Measurements from ENCODE around the gene RNF19B. TPM values are rescaled to one million over a fixed set of nuclear protein-coding genes. Genes with fewer than 3 reads are reported as not detected.

RNF19B gene, protein sequence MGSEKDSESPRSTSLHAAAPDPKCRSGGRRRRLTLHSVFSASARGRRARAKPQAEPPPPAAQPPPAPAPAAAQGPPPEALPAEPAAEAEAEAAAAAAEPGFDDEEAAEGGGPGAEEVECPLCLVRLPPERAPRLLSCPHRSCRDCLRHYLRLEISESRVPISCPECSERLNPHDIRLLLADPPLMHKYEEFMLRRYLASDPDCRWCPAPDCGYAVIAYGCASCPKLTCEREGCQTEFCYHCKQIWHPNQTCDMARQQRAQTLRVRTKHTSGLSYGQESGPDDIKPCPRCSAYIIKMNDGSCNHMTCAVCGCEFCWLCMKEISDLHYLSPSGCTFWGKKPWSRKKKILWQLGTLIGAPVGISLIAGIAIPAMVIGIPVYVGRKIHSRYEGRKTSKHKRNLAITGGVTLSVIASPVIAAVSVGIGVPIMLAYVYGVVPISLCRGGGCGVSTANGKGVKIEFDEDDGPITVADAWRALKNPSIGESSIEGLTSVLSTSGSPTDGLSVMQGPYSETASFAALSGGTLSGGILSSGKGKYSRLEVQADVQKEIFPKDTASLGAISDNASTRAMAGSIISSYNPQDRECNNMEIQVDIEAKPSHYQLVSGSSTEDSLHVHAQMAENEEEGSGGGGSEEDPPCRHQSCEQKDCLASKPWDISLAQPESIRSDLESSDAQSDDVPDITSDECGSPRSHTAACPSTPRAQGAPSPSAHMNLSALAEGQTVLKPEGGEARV
- 33.3 TPM for total RNA-seq

DNA sequence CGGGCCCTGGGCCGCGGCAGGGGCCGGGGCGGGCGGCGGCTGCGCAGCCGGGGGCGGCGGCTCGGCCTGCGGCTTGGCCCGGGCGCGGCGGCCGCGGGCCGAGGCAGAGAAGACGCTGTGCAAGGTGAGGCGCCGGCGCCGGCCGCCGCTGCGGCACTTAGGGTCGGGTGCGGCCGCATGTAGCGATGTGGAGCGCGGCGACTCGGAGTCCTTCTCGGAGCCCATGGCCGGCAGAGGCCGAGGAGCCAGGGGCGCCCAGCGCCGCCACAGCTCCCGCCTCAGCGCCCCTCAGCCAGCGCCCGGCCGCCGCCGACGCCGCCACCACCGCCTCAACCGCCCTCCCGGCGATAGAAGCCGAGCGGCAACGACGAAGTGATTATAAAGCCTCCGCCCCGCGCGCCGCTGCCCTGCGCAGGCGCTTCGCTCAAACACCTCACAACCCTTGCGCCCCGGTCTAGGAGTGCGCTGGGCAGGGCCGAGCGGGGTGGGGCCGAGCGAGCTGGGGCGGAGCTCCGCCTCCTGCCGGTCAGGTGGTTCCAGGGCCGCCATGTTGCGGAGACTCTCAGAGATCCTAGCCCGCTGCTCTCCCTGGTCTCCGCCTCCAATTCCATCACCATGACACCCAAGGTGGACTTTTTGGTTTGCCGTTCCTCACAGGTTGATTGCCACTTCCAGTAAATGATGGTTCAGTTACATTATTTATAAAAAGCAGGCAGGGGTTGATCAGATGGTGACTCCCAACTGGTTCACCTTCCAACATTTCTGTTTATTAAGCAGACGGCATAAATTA is at the start of gene RNF19B:
RNF19B (minus strand) TSS at position 349 of the 790 bp plus-strand sequence; CDS start at position 225, 124 bp downstream.
- DNase-seq (ENCODE audit: low spot score) (peak; percentile 97), ATAC-seq (peak; percentile 99)
- intact Hi-C loops (cut with DNase I): no loop called here

DNA sequence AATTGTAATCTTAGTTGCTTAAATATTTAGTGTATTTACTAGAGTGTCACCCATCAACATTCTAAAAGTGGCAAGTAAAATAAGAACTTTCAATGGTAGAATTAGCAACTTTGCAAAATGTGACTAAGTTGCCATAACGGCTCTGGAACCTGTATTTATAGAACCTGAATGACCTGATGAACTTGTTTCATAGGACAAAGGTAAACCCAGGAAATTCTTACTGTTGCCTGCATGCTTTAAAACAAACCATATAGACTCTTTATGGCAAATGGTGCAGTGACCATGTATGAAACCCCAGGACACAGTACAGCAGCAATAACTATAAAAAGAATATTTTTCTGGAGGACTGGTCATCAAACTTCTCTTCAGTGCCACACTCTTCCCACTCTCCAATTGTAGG is 49.2 kb upstream of the RNF19B start:
- no peak for ATAC-seq
- DNase-seq (ENCODE audit: low spot score): no peak
- intact Hi-C loops (cut with DNase I): no loop called here

DNA sequence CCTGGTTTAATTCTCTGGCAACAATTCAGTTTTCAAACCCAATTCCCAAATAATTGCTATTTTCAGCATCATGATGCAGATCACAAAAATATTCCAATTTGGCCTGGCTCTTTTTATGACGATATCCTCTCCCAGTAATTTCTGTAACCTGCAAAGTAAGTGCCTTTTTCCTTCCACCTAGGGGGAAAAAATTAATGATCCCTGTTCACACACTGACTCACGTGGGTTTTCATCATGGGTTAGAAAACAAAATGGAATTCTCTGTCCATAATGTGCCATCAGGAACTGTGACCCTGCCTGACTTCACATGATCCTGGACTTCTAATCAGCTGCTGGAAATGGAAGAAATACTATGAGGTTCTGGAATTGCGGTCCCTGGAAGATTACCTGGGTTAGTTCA is 47.6 kb upstream of the RNF19B start:
- DNase-seq (ENCODE audit: low spot score) (no peak), ATAC-seq (no peak)
- intact Hi-C loops (cut with DNase I): no loop called here

DNA sequence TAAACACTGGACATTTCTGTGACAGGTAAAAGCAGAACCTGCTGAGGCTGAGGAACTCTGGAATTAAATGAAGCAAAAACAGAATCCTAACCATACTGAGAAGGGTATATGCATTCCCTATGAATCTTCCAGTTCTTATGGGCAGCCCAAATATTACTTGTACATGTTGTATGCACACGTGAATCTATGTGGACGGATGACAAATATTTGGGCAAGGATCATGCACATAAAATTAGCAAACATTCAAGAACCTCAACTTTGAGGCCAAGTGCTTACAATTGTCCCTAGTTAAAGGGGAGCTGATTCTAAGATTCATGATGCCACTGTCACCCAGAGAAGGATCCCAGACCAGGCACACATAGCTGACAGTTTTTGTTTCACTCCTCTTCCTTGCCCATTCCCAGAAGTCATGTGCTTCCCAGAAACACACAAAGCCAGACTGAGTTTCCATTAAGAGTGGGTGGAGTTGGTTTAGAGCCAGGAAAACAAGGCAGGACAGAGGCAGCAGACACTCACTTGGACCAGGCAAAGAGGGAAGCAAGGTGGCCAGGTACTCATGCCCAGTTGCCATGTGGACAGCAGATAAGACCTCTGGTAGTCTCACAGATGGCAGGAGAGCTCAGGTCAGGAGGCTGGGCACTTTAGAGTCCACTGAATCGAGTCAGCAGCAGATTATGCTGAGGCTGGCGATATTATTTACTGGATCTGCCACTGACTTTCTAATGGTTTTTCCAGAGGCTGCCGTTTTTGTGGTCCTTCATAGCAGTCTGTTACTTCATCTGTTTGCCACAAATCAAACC is 46.5 kb upstream of the RNF19B start:
- intact Hi-C loops (cut with DNase I): no loop called here
- DNase-seq (ENCODE audit: low spot score): no peak
- peak; percentile 85 for ATAC-seq

DNA sequence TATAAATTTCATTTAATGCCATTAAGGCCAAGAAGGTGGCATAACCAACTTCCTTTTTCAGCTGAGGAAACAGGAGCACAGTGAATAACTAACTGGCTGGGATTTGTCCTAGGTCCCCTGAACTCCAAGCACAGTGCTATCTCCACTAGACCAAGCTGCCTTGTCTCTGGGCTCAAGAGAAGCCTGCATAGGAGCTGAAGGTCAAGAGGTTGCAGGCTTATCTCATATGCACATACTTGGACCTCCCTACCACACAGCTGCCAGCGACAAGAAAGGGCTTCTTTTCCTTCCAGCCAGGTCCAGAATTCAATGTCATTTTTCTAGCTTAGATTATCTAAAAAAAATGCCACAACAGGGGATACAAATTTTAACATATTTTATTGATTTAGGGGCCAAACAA is 45.0 kb upstream of the RNF19B start:
- intact Hi-C loops (cut with DNase I): no loop called here
- DNase-seq (ENCODE audit: low spot score) (no peak), ATAC-seq (no peak)

DNA sequence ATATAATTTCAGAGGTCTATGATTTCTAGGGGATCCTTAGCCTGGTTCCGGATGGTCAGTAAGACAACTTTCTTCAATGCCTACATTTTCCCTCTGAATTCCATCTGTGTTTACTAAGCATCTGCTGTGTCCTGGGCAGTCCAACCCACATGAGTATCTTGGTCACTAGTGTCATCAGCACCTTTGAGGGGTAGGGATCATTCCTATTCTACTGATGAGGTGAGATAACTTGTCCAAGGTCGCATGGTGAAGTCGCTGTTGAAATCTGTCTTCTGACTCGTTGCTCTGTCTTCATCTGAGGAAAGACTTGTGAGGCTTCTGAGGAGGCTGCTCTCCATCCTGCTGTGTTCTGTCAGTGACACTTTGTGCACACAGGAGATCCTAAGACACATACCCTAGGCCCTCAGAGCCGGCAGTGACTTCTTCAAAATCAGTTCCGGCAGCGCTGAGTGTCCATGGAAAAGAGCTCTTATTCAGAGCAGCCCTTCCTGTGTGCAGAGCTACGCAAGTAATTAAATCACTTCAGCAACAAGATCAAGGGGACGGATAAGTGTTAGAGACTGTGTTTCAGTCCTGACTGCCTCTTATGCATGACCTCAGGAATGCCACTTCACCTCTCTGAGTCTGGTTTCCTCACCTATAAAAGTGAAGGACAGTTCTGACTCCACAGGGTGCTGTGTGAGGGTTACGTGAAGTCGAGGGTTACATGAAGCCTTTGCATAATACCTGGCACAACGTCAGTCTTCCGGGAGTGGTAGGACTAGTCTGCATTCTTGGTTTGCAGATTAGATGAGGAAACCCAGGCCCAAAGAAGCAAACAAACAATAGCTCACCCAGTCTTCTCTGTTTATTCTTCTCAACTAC is 43.7 kb upstream of the RNF19B start:
- no peak for DNase-seq (ENCODE audit: low spot score)
- no peak for ATAC-seq
- intact Hi-C loops (cut with DNase I): no loop called here

DNA sequence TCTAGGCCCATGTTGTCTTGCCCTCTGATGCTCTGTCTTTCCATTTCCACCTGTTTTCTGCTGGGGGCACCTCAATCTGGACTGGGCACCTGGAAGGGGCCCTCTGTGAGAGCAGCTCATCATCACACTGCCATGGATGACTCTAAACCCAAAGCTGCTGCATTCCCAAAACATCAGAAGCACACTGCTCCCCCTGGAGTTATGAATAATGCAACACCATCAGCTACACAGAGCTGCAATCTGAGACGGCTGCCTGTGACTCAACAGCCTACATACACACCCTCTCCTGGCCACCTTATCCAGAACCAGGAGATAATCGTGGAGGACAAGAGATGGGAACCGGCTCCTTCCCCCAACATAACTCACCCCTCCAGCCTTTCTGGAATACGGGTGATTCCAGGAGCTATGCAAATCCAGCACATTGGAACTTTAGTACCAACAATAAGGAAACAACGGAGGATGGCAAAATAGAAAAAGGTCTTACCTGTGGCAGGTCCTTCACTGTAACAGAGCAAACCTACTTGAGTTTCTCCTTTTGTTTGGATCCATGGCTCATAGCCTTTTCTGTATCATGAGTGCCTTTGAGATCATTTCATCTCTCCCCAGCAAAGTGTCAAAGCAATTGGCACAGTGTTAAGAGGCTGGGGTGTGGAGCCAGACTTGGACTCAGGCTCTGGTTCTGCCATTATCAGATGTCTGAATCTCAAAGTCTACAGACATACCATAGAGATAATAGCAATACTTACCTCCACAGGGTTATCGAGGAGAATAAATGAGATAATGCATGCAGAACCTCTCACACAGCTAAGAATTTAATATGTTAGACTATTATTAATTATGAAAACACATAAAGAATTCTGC is 42.8 kb upstream of the RNF19B start:
- ATAC-seq: peak; percentile 71
- DNase-seq (ENCODE audit: low spot score): no peak
- intact Hi-C loops (cut with DNase I): no loop called here

DNA sequence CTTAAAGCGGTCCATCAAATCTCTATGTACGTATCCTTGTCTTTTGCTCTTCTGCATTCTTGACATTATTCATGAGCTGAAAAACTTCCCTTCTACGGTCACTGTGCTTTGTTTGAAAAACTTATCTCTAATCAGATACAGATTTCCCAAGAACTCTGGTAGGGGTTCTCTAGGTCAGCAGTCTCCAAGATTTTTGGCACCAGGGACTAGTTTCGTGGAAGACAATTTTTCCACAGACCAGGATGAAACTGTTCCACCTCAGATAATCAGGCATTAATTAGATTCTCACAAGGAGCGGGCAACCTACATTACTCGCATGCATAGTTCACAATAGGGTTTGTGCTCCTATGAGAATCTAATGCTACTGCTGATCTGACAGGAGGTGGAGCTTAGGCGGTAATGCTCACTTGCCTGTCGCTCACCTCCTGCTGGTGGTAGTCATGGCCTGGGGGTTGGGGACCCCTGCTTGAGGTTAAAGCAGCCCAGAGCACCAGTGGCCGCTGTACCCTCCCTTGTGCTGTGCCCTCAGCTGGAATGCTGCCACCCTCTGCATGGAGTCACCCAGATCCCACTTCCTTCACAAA is 41.3 kb upstream of the RNF19B start:
- intact Hi-C loops (cut with DNase I): no loop called here
- peak; percentile 16 for ATAC-seq
- no peak for DNase-seq (ENCODE audit: low spot score)

DNA sequence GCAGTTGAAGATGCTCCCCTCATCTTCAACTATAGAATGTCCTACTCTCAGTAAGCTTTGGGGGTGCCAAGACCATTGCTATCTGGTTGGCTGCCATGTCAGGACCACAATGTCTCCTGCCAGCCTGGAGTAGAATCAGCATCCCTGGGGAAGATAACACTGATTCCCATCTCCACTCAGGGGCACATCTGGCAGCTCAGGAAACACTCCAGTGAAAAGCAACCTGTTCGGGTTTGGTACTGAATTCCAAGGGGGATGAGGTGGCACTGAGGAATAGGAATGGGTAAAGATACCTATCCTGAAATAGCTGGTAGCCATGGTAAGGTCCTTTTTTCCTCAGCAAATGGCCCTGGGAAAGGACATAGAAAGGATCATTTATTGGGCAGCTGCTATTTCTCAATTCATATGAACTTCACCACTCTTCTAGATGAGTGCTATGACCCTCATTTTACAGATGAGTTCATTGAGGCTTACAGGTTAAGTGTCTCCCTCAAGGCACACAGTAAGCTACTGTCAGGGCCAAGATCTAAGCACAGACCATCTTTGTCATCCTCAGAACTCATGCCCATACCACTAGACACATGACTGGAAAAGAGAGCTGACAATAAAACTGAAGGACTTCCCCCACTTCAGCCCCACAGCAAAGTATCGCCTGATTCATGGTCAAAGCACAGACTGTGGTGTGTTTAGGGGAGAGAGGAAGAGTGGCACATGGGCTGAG is 40.7 kb upstream of the RNF19B start:
- ATAC-seq (no peak), DNase-seq (ENCODE audit: low spot score) (no peak)
- intact Hi-C loops (cut with DNase I): no loop called here

DNA sequence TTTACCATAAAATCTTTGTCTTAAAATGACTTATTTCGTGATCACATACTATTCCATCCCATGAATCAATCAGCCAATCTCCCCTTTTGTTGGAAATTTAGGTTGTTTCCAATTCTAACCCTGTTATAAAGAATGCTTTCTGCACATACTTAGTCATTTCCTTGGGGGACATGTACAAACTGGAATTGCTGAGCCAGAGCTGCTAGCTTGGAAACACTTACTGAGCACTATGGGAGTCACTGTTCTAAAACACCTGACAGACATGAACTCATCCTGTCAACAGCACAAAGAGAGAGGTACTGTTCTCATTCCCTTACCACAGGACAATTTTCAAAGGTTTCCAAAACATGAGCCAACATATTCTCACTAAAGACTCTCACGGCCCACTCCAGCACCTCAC is 40.0 kb upstream of the RNF19B start:
- DNase-seq (ENCODE audit: low spot score): no peak
- no peak for ATAC-seq
- intact Hi-C loops (cut with DNase I): no loop called here

DNA sequence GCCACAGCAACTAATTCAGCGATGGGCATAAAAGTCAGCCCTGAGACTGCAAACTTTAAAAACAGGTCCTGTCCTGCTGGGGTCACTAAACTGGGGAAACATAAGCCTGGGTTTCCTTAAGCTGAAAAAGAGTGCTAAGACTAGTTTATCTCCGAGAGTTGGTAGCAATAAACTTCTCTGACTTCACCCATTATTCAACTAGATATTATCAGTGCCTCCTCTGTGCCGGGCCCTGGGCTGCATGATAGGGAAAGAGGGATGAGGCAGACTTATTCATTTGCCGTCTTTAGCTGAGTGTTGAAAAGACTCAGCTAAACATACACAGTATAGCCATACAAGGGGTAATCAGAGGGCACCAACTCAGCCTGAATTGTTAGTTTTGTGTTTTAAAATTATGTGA is 39.0 kb upstream of the RNF19B start:
- DNase-seq (ENCODE audit: low spot score) (no peak), ATAC-seq (no peak)
- intact Hi-C loops (cut with DNase I): no loop called here

DNA sequence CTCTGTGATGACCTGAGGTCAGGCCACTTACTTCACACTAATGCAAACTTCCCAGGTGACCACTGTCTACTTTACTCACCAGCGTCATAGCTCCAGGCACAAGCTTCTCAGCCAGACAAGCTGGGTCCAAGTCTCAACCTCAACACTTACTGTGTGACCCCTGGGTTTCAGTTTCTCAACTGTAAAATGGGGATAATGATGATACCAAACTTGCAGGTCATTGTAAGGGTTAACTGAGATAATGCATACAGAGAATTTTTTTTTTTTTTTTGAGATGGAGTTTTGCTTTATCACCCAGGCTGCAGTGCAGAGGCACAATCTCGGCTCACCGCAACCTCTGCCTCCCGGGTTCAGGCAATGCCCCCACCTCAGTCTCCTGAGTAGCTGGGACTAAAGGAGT is 37.4 kb upstream of the RNF19B start:
- no peak for ATAC-seq

DNA sequence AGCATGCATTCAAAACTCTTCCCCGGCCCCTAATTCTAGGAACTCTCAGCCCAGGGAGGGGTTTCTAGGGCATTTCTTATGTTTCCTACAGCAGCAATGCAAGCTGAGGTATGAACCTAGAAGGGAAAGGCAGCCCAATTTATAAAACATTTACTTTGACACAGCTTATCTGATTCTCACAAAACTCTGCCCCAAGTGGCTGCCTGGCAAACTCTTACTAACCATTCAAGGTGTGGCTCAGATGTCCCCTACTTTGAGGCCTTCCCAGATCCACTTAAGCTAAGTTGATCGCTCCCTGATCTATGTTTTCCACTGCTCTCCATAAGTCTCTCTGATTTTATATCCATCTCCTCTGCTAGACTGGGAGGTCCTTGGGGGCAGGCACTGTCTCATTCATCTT is 36.7 kb upstream of the RNF19B start:
- no peak for DNase-seq (ENCODE audit: low spot score)
- ATAC-seq: no peak
- intact Hi-C loops (cut with DNase I): no loop called here

More for the DNA sequence above, 37.4 kb upstream of the RNF19B start:
- intact Hi-C loops (cut with DNase I): no loop called here
- DNase-seq (ENCODE audit: low spot score): no peak

DNA sequence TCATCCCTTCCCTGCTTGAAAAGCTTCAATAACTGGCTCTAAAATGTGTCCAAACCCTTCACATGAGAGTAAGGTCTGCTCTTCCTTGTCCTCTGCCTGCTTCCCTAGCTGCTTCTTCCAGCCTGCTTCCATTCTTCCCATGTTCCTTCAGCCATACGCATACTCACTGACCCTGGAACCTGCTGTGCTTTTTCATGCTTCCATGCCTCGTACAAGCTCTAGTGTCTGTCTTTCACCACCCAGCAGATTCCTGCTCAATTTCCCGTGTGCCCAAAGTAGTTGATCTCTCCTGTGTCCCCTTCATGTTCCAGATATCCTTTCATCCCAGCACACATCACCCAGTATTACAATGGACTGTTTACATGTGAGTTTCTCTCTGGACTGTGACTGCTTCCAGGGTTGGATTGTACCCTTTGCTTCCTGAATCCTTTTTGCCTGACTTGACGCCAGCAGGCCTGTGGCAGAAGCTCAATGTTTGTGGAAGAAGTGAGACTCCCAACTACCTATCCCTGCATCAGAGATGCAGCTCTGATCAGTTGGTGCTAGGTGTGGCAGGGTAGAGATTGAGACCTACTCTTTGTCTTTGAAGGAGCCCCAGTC is 35.9 kb upstream of the RNF19B start:
- ATAC-seq (no peak), DNase-seq (ENCODE audit: low spot score) (no peak)
- intact Hi-C loops (cut with DNase I): no loop called here

DNA sequence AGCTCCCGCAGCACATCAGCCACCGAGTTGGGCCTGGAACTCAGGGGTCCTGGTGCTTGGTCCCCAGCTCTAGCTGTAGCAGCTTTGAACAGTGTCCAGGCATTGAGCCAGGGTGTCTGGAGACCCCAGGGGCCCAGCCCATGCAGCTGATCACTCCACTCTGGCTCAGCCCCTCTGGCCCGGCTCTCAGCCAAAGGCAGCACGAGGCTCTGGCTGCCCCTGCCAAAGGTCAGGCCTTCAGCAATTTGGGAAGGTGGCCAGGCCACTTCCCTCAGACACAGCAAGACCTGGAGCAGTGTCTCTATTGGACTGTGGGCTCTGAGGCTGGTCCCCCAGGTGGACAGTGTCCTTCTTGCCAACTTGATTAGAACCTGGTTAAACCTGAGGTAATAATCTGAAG is 34.4 kb upstream of the RNF19B start:
- DNase-seq (ENCODE audit: low spot score) (no peak), ATAC-seq (peak; percentile 55)
- intact Hi-C loops (cut with DNase I): no loop called here

DNA sequence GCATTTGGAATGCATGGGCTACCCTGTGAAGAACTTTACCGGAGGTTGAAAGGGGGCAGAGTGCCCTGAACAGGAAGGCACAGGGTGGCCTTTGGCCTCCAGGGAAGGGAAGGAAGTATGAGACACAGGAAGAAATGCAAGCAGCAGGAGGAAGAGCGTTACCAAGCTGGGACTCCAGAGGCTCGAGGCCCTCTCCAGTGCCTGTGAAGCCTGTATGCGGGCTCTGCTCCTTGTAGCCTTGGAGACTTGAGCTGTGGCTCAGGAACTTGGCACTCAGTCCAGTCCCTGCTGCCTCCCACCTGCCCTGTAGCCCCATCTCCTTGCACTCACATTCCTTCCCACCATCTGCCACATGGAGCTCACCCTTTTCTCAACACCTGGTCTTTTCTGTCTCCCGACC is 33.5 kb upstream of the RNF19B start:
- DNase-seq (ENCODE audit: low spot score) (no peak), ATAC-seq (no peak)
- intact Hi-C loops (cut with DNase I): no loop called here
